ENCODE data around the gene TMPRSS11A.

The TMPRSS11A gene, protein sequence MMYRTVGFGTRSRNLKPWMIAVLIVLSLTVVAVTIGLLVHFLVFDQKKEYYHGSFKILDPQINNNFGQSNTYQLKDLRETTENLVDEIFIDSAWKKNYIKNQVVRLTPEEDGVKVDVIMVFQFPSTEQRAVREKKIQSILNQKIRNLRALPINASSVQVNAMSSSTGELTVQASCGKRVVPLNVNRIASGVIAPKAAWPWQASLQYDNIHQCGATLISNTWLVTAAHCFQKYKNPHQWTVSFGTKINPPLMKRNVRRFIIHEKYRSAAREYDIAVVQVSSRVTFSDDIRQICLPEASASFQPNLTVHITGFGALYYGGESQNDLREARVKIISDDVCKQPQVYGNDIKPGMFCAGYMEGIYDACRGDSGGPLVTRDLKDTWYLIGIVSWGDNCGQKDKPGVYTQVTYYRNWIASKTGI

GRCh38 chr4:67963356-67963755 lies at the start of gene TMPRSS11A:
TSS of gene TMPRSS11A (minus strand) at chr4:67963493. CDS start at chr4:67963393, 100 bp downstream.
- DNase-seq, result no peak

DNA sequence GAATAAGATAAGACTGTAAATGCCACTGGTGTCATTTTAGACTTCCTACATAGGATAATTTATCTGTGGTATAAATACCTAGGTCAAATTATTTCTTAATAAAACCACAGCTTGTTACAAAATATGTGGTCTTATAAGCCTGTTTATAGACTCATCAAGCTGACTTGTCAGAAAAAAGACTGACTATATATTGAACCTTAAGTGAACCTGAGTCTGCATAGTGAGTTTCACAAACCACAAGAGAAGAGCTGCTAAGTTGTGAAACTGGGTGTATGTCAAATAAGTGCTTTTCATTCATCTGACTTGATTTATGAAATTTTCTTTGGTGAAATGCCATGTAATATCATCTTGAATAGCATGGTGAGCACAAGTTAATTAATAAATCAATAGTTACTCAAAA lies 48.4 kb upstream of the TMPRSS11A start:
- no peak for DNase-seq

DNA sequence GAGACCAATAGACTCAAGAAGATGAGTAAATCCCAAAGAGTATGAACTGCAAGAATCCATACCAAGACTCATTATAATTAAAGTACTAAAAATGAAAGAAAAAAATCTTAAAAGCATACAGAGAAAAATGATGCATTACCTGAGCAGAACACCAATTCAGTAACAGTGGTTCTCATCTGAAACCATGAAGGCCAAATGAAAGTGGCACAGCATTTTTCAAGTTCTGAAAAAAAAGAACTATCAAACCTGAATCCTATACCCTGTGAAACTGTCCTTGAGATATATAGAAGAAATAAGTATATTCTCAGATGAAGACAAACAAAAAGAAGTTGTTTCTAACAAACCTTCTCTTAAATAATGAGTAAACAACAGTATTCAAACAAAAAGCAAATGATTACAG lies 39.6 kb upstream of the TMPRSS11A start:
- DNase-seq, result no peak

GRCh38 chr4:67996127-67996526 lies 32.8 kb upstream of the TMPRSS11A start:
- DNase-seq, result no peak

DNA sequence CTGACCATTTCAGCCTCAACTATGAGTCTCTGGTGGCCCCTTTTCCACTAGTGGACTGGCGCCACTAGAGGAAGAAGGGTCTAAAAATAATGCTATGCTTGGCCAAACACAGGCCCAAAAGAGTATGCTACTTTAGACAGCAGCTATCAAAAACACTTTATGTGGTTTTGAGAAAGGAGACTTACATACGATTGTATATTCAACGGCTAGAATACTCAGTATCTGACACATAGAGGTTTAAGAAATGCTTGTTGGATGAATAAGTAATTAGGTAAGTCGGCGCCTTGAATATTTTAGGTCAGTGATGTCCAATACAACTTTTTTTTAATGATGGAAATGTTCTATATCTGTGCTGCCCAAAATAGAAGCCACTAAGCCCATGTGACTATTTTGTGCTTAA lies 25.7 kb upstream of the TMPRSS11A start:
- no peak for DNase-seq

- no peak for DNase-seq
Measured at GRCh38 chr4:67983333-67983732, 20.0 kb upstream of the TMPRSS11A start.

DNA sequence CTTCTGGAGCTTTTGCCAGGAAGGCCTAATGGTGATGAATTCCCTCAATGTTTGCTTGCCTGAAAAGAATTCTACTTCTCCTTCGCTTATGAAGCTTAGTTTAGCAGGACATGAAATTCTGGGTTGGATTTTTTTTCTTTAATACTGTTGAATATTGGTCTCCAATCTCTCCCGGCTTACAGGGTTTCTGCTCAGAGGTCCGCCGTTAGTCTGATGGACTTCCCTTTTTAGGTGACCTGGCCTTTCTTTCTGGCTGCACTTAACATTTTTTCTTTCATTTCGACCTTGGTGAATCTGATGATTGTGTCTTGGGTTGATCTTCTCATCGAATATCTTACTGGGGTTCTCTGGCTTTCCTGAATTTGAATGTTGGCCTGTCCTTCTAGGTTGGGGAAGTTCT lies 17.2 kb upstream of the TMPRSS11A start:
- no peak for DNase-seq

DNA sequence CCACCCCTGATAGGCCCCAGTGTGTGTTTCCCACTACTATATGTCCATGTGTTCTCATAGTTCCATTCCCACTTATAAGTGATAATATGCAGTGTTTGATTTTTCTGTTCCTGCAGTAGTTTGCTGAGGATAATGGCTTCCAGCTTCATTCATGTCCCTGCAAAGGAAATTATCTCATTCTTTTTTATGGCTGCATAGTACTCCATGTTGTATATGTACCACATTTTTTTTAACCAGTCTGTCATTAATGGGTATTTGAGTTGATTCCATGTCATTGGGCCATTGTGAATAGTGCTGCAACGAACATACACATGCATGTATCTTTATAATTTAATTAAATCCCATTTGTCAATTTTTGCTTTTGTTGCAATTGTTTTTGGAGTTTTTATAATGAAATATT lies 10.3 kb upstream of the TMPRSS11A start:
- no peak for DNase-seq

- no peak for DNase-seq
Measured at GRCh38 chr4:67954890-67955289, 8.4 kb downstream of the TMPRSS11A start.

DNA sequence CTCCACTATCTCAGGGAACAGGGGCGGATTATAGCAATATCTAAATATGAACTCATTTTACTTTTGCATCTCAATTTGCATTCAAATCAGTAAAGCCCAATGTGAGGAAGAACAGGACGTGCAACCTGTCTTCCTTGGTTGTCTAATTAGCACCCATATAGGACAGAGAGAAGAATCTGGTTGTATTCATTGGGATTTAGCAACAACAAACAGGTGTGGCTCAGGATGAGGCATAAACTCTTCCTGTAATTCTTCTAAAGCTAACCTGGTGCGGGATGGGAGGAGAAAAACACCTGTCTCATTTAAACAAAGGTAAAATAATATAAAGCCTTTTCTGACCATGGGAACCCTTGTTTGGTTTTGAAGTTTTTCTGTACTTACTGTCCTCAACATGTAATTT lies 22.2 kb downstream of the TMPRSS11A start:
- no peak for DNase-seq

DNA sequence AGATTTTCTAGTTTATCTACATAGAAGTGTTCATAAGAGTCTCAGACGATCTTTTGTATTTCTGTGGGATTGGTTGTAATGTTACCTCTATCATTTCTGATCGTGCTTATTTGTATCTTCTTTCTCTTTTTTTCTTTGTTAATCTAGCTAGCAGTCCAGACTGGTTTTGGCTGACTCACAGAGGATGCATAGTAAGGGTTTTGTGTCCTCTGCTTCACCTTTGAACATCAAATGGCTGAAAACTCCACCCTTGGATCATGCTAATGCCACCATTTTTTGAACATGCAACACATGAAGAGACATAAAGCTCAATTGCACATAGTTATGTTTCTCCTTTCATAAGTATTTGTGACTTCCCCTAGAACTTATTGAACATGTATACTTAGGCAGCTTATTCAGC lies 22.8 kb downstream of the TMPRSS11A start:
- DNase-seq, result no peak

DNA sequence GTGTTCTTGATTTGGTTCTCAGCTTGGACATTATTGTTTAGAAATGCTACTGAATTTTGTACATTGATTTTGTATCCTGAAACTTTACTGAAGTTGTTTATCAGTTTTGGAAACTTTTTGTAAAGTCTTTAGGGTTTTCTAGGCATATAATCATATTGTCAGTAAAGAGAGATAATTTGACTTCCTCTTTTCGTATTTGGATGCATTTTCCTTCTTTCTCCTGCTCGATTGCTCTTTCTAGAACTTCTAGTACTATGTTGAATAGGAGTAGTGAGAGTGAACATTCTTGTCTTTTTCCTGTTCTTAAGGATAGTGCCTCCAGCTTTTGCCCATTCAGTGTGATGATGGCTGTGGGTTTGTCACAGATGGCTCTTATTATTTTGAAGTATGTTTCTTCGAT lies 24.1 kb downstream of the TMPRSS11A start:
- DNase-seq, result no peak

DNA sequence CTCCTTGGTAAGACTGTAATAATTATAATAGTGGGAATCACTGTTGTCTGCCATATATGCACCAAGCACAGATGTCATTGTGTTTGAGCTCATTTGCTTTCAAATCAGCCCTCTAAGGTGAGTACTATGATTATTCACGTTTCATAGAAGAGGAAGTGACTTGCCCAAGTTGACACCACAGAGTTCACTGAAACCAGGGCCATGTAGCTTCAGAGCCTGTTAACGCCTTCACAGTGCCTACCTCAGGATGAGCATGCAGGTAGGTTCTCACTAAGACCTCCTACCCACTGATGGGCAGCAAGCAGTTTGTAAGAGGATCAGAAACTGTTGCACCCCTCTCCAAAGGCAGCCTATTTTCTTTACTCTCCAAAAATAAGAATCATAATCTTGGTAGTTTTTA lies 27.4 kb downstream of the TMPRSS11A start:
- DNase-seq, result no peak

- DNase-seq, result no peak
Measured at GRCh38 chr4:67934628-67935027, 28.7 kb downstream of the TMPRSS11A start.

DNA sequence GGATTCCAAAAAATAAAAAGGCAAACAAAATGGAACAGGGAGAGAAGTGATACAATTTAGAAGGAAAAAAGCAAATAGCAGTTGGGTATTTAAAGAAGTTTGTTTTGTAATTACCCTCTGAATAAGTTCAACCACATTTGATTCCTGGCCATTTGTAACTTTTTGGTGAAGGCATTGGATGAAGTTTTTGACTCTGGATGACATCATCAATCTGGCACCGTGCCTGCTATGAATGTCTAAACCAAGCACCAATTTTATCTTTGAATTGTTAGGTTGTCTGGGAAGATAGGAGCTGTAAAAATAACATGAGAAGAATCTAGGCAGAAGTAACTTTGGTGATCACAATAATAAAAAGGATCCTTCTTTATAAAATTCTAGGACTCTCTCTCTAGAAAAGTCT lies 29.5 kb downstream of the TMPRSS11A start:
- no peak for DNase-seq

DNA sequence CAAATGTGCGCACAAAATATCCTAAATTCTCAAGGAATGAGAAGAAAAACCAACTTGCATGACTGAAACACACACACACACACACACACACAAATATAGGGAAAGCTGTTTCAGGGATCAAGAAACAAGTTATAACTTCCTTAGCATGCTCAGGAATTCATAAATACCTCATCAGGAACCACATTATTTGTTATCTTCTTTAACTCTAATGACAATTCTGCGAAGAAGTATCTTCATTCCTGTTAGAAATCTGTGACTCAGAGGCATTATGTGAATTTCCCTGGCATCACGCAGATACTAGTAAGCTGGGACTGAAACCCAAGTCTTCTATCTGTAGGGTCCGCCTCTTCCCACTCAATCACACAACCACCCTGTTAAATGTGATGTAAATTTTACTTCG lies 30.3 kb downstream of the TMPRSS11A start:
- no peak for DNase-seq

- no peak for DNase-seq
Measured at GRCh38 chr4:67931256-67931655, 32.0 kb downstream of the TMPRSS11A start.

DNA sequence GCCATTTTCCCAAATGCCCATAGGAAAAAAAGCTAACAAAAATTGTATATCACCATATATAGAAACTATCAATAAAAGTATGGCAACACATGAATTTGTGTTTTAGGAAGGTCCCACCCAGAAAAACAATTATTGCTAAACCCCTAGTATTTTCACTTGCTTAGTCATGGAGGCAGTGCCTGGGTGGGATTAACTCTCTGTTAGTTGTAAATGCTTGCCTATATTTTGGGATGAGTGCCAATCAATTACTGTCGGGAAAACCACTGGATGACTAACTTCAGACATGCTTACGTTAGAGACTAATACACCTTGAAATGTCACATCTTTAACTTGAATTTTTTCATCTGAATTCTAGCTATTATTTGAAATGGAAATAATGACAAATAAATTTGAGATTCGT lies 33.9 kb downstream of the TMPRSS11A start:
- no peak for DNase-seq

GRCh38 chr4:67928546-67928945 lies 34.7 kb downstream of the TMPRSS11A start:
- no peak for DNase-seq

DNA sequence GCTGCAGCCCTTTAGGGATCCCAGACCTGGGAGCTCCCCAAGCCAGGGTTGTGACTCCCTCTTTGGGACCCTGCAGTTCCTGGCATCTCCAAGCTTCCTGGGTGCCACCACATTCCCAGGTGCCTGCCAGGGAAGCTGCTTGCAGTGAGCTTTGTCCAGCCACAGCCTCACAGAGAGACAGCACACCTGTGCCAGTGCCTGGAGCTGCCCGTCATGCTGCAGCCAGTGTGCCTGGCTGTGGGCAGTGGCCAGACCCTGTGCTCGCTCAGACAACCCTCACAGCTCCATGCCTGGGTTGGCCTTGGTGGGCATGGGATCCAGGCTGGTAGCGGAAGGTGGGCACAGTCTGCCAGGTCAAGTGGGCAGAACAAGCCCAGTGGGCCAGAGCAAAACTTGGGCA lies 36.0 kb downstream of the TMPRSS11A start:
- DNase-seq, result no peak

GRCh38 chr4:67926485-67926884 lies 36.8 kb downstream of the TMPRSS11A start:
- DNase-seq, result no peak

DNA sequence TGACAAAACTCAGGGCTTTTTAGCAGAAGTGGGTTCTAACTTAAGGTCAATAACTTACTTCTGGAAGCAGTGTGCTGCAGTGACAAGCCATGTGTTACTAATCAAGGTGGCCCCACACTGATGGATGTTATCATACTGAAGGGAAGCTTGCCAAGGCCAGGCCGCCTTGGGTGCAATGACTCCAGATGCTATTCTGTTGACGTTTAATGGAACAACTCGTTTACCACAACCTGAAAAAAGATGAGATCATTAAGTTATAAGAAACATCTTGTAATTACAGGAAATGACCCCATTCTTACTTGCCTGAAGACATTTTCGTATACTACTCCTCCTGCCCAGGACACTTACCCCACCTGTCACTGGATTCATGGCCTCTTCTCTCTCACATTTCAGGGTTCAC lies 40.6 kb downstream of the TMPRSS11A start:
- DNase-seq, result no peak

- DNase-seq, result no peak
Measured at GRCh38 chr4:67918428-67918827, 44.9 kb downstream of the TMPRSS11A start.

GRCh38 chr4:67915400-67915966 lies 47.8 kb downstream of the TMPRSS11A start:
- no peak for DNase-seq

DNA sequence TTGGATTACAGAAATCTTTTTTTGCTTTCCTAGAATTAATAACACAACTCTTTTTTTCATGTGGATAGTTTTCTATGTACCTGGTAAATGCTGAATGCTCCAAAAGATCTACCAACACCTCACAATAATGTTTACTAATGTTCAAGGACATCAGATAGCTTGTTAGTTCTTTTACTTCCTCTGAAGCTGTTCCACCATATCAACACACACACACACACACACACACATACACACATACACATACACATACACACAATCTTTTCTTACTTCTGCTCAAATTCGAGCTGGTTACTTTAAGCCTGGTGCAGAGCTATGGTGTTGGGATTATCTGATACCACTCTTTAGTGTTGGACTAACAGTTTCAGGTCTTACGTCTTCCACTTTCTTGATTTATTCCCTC lies 51.2 kb downstream of the TMPRSS11A start:
- DNase-seq, result no peak
